H1 (cell line): Measurements from ENCODE around the gene GLG1. TPM values are rescaled to one million over a fixed set of nuclear protein-coding genes. Genes with fewer than 3 reads are reported as not detected.

ENCODE experiments used
- CHD7 ChIP-seq: fragments of 300-600 bp; sonication (generic); IDR thresholded peaks from 2 replicates; pipeline ENCODE4 v1.7.1; 2012; ENCODE audit warnings: low read length, moderate library complexity, mild to moderate bottlenecking, inconsistent platforms; ENCODE audit not compliant: insufficient replicate concordance
- CREB1 ChIP-seq: IDR thresholded peaks from 2 replicates; pipeline ENCODE4 v1.6.1; 2012; ENCODE audit warnings: inconsistent platforms
- EZH2 ChIP-seq: fragments of 200-600 bp; sonication (generic); IDR thresholded peaks from 2 replicates; pipeline ENCODE4 v1.7.1; 2012; ENCODE audit warnings: low read depth, mild to moderate bottlenecking, moderate library complexity, low read length, inconsistent platforms; ENCODE audit not compliant: severe bottlenecking
- KDM1A ChIP-seq: fragments of 200-600, 300-600 bp; sonication (generic); IDR thresholded peaks from 2 replicates; pipeline ENCODE4 v1.7.1; 2016; ENCODE audit warnings: mild to moderate bottlenecking, low read length, borderline replicate concordance
- SIN3A ChIP-seq, 2 experiments: IDR thresholded peaks in 1 of 2; conservative IDR thresholded peaks in 1 of 2; 2 replicates each; pipeline ENCODE4 v1.6.1; 2011 to 2012; ENCODE audit warnings: low read length in 2 of 2, improper control_type of control experiment in 1 of 2, low read depth in 1 of 2, mild to moderate bottlenecking in 1 of 2
- SP2 ChIP-seq: IDR thresholded peaks from 2 replicates; pipeline ENCODE4 v1.6.1; 2012; ENCODE audit warnings: mild to moderate bottlenecking, low read length, inconsistent platforms
- SRF ChIP-seq: IDR thresholded peaks from 2 replicates; pipeline ENCODE4 v1.6.1; 2011; ENCODE audit warnings: mild to moderate bottlenecking, low read depth, low read length, moderate library complexity
- polyA plus RNA-seq, 7 experiments: library from polyadenylated mRNA; depleted of rRNA in 3 of 7; stranded (reverse) in 5 of 7; unstranded in 2 of 7; fragments of >200 nt in 5 of 7; fragments of 200-250 nt in 2 of 7; gene quantifications; 1 replicate in 5 of 7; 2 replicates in 1 of 7; 4 replicates in 1 of 7; pipeline versions ENCODE4 v1.2.1 to v1.2.3, GENCODE V29; 2011 to 2013; ENCODE audit warnings: missing spikeins in 2 of 7, mixed read lengths in 2 of 7
- total RNA-seq: library from RNA; stranded (reverse); fragmentation: NEBNext Ultra II Directional; extraction: Animal tissue kit (Norgen Biotek cat#: 25700); gene quantifications from 2 replicates; pipeline ENCODE4 v1.2.1, GENCODE V29; 2021

The GLG1 gene
- total and polyA plus RNA-seq, 2 of the 8 experiments (the other 6 are each of a cell fraction or from before 2014, with no cell fraction given): 53.4 to 139 TPM

GRCh38 chr16:74561626-74562025 is 45.3 kb downstream of the GLG1 start (continued):
- TF ChIP-seq CHD7 (no peak), KDM1A (no peak), SRF (no peak), SIN3A (conservative IDR thresholded peaks at IDR 0.05 in 1 of 2, IDR thresholded peaks at IDR 0.05 in 1 of 2; ENCODE audit: low read depth in 1 of 2, low read length in 2 of 2) (no peak), SP2 (no peak), EZH2 (no peak), CREB1 (no peak)
